GM19324 (cell line): Measurements from ENCODE around the gene IGSF11.

Experiments
- ATAC-seq: cut with Tn5 transposase; IDR thresholded peaks from one replicate; pipeline ENCODE4 v1.9.1; 2021; ENCODE audit warnings: mild to moderate bottlenecking, moderate library complexity; ENCODE audit not compliant: unreplicated experiment, low FRiP score

The IGSF11 gene

DNA sequence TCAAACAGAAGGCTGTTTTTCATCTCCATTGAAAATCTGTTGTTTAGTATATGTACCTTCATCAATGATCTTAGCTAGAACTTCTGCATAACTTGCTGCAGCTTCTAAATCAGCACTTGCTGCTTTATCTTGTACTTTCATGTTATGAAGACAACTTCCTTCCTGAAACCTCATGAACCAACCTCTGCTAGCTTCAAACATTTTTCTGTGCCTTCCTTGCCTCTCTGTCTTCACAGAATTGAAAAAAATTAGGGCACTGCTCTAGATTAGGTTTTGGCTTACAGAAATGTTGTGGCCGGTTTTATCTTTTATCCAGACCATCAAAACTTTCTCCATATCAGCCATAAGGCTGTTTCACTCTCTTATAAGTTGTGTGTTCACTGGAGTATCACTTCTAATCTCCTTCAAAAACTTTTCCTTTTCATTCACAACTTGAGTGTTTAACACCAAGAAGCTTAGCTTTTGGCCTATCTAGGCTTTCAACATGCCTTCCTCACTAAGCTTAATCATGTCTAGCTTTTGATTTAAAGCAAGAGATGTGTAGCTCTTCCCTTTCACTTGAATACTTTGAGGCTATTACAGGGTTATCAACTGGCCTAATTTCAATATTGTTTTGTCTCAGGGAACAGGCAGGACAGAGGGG, 78.6 kb downstream of the IGSF11 start:
- no peak for ATAC-seq

DNA sequence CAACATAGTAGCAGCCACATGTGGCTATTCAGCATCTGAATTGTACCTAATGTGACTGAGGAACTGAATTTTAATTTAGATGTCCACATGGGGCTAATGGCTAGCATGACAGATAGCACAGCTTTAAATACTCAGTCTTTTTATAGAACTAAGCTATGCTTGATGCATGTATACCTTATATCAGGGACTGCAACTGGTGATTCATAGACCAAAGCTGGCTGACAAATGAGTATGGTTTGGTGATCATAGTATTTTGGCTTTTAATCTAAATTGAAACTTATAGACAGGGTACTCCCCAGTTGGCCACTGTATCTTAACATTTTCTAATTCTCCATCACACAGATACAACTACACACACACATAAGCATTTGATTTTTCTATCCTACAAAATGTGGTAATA, 83.6 kb downstream of the IGSF11 start:
- ATAC-seq = no peak

DNA sequence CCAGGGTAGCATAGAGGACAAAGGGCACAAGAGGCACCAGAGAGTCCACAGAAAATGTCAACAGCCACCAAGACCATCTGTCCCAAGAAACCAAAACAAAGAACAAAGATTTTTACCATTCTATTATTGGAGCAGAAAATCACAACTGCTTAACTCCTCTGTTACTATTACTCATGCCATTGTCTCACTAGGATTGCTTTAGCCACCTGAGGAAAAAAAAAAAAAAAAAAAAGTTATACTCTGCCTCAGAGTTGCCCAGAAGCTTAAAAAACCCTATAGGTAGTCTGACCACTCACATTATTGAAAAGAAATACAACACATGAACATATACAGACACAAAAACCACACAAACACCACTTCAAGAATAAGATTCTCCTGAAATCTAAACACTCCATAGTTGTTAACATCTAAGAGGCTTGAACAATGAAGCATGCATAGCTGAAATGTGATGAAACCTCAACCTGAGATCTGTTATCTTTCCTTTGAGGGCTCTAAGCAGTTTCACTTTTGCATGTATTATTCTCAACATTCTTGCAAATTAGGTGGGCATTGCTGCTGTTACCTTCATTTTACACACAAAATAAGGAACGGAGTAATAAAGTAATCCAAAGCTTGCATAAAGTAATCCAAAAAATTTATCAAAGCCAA, 85.4 kb downstream of the IGSF11 start:
- ATAC-seq = peak; percentile 48

DNA sequence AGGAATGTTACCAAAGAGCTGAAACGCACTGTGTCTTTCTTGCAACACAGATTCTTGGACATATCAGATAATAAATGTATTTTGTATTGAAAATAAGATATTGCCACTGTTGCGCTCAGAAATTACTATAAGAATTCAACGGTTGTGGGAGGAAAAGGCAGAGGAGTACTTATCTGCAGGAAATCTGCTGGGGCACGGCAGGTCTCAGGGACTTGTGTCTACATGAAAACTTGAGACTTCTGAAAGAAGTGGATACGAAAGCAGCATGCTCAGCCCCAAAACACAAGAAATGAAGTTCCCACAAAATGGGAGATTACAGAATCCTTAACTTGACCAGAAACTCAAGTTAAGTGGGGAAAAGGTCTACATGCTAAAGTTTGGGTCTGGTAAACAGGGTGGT, 86.5 kb downstream of the IGSF11 start:
- no peak for ATAC-seq

DNA sequence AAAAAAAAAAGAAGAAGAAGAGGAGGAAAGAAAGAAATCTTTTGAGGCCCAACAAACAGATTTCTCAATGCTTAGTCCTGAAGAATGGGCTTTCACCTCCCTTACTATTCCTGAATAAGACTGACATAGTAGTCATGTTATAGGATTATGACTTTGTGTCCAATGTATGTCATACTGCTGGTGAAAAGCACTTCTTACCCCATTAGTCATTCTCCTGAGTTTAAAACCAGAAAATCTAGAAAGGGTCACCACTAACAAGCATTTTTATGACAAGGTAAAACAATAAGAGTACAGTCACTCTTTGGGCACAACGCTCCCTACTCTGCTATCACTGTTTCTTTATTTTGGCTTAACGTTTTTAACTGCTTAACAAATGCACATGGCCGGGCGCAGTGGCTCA, 88.2 kb downstream of the IGSF11 start:
- ATAC-seq = no peak

DNA sequence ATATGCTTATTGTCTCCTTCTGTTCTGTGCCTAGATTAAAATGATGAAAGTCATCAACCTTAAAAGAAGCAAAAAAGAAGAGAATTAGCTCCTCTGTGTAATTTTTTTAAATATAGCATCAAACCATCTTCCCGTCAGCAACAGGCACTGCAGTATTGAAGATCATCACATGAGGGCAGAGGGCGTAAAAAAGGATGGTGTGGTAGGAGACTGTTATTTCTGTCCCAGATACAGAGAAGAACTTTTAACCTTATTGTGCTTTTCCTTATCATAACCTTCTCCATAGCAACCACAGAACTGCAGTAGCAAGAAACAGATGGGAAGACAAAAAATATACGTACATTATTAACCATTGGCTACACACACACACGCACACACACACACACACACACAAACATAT, 88.8 kb downstream of the IGSF11 start:
- ATAC-seq = no peak

DNA sequence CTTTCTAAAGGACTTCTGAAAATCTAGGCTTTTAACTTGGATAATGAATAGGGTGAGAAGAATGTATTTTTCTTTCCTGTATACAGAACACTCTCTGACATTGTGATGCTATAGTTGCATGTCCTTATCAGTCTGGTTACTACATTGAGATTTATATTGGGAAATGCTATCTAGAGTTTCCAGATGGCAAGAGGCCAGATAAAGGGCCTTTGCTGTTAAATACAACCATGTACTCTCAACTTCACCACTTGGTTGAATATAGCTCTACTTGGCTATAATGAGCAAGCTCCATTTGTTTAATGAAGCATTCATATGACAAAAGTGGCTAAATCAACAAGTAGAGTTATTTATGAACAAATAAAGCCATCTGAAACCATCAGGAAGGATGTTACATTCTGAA, 91.0 kb downstream of the IGSF11 start:
- no peak for ATAC-seq

DNA sequence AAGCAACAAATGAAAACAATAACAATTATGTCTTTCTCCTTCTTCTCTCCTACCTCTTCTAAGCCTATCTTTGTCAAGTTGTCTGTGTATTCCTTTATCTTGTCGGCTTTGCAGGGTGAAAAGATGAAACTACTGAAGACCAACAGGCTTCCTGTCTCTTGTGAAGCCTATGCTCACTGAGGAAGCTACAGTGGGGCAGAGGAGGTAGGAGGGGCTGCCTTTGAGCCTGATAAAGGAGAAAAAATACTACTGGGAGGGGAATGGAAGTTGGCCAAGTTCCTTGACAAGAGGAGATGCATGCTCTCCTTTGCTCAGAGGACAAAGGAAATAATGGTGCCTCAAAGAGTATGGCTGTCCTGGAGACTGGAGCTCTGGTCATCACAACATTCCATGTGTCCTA, 92.0 kb downstream of the IGSF11 start:
- no peak for ATAC-seq

DNA sequence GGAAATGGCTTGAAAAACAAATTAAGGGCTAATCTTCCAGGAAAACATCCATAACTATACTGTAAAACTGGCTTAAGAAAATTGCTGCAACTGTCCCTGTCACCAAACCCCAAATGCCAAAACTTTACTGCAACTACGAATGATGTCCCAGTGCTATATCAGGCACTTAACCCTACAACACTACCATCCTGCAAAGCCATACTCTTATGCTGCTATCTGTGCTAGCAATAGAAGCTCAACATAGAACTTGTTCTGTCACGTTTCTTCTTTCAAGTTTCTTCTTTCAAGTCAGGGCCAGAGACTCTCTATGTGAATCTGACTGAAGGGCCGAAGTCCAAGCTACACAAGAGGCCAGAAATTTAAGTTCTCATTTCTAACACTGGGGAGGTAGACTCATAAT, 92.5 kb downstream of the IGSF11 start:
- no peak for ATAC-seq

DNA sequence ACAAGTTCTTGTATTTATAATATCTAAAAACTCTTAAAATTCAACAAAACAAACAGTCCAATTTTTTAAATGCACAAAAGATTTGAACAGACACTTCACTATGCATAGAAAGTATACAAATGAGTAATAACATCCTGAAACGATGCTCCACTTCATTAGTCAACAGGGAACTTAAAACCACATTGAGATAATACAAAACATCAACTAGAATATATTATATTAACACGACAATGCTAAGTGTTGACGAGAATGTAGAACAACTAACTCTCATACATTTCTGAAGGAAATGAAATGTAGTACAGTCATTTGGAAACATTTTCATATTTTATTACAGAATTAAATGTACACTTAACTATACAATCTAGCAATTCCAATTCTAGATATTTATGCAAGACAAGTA, 93.4 kb downstream of the IGSF11 start:
- ATAC-seq = no peak

DNA sequence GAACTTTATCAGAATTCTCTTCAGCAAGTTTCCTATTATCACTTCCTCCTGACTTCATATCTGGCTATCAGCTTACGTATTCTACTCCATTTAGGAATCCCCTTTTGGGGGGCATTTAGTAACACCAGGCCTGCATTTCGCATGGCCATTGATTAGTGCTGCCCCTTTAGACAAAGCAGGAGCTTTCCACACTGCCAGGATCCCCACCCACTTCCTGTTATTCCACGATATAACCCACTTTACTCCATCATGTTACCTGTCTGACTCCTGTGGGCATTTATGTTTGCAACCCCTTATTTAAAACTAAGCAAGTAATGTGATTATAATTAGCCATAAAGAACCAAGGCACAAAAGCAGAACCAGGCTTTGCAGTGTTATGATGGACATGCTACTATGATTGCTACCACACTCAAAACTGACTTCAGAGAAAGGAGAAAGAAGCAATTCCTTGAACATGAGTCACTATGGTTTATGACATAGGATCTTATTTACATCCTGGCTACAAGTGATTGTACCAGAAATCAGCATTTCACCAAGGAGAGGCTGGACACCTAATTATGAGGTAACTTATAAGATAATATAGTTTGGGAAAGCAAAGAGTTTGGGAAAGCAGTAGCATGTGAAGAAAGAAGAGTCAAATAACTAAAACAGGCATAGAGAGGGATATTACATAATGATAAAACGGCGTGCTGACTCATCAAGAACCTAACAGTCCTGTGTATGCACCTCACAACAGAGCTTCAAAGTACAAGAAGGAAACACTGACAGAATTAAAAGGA, 96.3 kb downstream of the IGSF11 start:
- ATAC-seq = no peak

DNA sequence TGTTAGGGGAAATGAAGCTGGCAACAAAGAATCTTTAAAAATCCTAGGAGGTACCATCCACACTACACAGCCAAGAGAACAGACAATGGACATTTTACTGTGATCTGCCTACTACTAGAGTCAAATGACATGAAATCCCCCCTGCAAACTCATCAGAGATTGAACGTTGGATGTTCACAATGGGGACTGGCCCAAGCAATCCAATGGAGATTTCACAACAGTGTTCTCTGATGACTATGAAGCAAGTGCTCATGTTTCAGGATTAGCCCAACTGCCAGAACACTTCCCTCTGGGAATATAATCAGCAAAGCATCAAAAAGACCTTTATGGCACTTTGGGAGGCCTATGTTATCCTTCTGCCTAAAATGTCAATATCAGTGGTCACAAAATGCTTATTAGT, 97.8 kb downstream of the IGSF11 start:
- ATAC-seq = no peak

DNA sequence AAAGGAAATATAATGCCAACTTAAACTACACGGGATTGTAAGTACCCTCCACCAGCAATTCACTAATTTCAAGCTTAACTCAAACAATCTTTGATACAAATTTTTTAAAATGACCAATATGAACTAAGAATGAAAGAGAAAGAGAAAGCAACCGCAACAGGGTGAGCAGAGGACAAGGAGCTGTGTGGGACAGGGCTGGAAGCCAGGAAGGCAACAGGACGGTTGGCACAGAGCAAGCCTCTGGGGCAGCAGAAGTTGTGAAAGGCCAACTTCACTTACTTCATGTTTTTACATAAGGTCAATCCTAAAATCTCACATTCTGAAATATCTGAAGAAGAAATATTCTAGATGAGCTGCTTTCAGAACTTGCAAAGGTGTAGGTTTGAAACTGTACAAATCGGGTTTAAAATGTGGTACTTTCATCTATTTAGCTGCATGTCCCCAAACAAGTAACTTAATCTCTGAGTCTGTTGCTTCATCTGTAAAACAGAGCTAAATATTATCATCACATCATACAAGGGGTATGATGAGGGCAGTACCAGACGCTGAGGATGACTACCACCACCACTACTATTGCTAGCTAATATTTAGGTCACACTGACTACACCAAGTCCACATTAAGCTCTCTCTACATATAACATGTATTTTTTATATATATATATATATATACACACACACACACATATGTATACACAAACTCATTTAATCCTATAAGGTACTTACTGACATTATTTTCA, 101.7 kb downstream of the IGSF11 start:
- no peak for ATAC-seq

DNA sequence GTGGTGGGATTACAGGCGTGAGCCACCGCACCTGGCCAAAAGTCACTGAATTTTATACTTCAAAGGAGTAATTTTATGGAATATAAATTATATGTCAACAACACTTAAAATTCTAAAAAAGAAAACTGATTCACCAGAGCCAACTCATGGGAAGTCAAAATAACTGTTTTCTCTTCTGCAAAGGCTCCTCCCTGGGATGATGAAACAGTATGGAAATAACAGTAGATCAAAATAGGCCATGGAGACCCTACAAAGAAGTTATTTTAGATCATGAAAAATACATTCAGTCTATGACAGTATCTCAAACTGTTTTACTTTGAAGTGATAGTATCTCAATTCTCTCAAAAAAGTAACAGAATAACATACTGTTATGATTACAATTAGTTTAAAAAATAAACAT, 102.7 kb downstream of the IGSF11 start:
- no peak for ATAC-seq

DNA sequence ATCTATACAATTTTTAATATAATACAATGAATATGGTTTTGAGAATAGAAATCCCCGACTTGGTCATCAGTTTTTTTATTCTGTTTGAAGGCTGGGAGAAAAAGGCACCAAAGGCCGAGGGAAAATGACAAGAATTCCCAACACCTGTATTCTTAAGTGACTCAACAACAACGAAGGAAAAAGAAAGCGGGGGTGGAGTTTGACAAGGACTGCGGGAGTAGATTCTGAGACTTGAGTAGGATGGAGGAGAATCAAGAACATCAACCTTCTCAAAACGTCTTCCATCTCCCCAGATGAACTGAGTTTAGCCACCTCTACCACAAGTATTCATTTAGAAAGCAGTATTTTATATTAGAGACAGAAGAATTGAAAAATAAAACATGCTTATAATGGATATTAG, 107.2 kb downstream of the IGSF11 start:
- ATAC-seq = no peak

DNA sequence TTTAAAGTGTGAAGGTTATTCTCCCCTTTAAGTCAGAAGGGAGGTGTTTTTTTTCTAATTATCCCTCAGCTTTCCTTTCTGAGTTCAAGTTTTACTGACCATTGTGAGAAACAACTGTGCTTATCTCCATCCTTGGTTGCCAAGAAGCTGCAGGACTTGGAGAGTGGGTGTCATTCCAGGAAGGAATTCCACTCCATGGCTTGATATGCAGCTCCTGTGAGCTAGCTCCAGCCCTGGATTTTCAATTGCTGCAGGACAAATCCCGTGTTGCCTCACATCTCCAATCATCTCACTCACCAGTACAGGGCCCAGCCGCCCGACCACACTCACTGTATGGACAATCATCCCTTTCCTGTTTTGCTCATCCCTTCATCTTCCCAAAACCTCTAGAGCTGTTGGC, 122.5 kb downstream of the IGSF11 start:
- no peak for ATAC-seq

DNA sequence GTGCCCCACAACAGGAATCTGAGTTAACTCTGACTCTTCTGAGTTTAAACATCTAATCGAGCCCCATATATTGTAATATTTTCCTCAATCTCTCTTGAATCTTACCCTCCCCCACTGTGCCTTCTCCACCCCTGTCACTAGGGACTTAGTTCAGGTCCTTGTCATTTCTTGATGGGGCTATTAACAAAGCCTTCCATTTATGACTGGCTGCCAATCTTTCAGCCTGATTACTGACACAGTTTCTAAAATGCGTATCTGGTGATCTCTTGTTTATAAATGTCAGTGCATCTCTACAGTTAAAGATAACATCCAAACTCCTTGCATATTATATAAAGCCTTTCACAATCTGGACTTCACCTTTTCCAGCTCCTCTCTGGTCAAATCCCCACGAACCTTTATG, 124.3 kb downstream of the IGSF11 start:
- ATAC-seq = no peak

DNA sequence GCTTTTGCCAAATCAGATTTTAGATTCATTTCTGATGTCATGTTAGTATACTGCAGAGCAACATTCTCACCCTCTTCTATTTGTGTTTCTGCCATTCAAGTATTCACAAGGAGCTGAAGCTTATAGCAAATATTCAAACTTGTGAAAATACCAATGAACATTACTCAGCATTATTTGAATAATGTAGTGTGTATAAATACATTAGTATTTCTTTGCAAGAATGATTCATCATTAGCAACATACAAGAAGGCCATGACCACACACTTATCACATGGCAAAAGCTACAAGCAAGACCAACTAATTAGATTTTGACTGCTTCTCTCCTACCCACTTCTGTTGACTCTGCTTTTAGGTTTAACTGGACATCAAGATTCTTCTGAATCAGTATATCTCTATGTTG, 124.9 kb downstream of the IGSF11 start:
- ATAC-seq = no peak

DNA sequence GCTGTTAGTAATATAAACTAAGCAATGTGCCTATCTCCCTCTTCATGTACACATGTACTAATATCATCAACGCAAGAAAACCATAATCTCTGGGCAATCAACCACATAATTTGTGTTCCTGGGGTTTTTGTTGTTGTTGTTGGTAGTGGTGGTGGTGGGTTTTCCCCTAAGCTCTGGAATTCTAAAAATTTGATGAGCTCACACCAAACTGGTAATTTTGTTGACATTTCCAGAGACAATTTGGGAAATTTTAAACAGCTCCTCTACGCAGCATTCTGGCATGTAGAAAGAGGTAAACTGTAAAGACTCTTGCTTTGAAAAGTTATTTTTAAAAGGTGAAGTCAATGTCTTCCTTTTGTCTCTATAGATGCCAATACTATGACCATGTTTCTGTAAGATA, 126.7 kb downstream of the IGSF11 start:
- no peak for ATAC-seq

DNA sequence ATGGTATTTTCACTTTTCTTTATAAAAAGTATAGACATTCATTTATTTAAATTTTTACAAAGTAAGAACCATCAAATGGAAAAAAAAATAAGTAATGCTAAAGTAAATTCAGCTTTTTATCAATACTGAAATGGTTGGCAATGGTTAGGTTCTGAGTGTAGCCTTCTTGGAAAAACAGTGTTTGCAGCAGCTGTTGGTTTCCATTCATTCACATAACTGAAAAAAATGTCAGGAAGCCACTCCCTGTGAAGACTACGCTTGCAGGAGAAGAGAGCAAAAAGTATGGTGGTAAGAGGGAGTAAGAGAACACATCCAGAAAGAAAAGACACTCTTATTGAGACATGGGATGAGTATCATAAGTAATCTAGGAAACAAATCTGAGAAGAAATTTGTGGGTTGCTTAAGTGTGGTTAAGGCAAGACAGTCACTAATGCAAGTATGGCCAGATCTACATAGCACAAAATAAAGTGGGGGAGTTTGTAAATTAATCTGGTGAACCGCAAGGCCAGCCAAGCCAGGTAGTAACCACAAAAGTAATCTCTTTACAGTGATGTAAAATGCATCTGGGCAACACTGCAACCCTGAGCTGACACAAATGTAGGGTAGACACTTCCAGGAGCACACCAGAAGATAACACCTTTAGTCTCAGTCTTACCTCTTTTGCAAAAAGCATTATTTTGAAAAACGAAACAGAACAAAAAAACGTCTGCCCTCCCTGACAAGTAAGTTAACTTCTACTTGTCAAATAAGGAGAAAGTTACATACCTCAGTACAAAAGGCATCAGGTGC, 133.7 kb downstream of the IGSF11 start:
- no peak for ATAC-seq
